ENCODE results near the gene TNFRSF12A.

The TNFRSF12A gene

GRCh38 chr16:3012828-3013420 lies 7.2 kb upstream of the TNFRSF12A start, which contains the start of gene CLDN9:
CLDN9 (plus strand) TSS chr16:3012923; CDS start chr16:3013363, 440 bp downstream.
- no peak for DNase-seq (ENCODE audit: low spot score)

DNA sequence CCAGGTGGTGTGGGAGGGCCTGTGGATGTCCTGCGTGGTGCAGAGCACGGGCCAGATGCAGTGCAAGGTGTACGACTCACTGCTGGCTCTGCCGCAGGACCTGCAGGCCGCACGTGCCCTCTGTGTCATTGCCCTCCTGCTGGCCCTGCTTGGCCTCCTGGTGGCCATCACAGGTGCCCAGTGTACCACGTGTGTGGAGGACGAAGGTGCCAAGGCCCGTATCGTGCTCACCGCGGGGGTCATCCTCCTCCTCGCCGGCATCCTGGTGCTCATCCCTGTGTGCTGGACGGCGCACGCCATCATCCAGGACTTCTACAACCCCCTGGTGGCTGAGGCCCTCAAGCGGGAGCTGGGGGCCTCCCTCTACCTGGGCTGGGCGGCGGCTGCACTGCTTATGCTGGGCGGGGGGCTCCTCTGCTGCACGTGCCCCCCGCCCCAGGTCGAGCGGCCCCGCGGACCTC lies 6.6 kb upstream of the TNFRSF12A start:
- DNase-seq (ENCODE audit: low spot score): no peak

DNA sequence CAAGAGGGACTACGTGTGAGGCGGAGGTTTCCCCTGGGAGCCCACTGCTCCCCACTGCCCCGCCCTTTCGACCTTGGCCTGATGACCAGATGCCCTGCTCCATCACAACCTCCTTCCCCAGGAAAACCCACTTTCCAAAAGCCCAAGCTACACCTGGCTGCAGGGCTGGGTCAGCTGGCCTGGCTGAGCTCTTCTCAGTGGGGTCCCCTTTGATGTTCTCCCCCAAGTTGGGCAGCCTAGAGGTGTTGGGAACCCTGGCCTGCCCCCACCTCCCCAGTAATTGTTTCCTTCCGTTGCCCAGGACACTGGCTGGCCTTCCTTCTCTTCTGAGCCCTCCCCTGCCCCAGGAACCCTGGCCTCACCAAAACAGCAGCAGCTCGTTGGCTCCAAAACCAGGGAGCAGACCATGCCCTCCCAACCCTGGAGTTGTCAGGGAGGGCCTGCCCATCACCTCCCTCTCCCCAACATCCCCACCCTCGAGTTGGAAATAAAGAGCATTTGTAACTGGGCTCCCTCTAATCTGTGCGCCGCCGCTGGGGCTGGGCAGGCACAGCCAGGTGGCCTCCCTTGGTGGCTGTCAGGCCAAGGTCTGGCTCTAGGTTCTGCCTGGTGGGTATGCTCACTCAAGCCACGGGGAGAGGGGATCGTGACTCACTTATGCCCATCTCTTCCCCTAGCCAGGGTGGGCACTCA lies 6.0 kb upstream of the TNFRSF12A start:
- no peak for DNase-seq (ENCODE audit: low spot score)

DNA sequence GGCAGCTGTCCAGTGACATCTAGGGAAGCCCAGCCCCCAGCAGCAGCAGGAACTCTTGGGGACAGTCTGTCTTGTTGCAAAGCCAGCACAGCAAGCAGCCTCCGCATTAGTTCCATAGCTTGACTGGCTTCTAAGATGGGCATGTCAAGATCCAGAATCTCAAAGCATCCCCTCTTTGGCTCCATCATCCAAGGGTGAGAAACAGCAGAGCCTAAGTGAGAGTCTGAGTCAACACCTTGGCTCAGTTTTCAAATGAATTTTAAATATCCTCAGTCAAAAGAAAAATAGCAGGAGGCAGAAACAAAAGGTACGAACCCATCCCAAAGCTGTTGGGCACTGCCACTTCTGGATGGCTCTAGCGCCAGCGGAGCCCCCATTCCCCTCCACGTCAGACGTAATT lies 5.2 kb upstream of the TNFRSF12A start:
- no peak for DNase-seq (ENCODE audit: low spot score)

- DNase-seq (ENCODE audit: low spot score): no peak
Measured at GRCh38 chr16:3015865-3016521, 4.2 kb upstream of the TNFRSF12A start.

- DNase-seq (ENCODE audit: low spot score): no peak
Measured at GRCh38 chr16:3017344-3017743, 2.8 kb upstream of the TNFRSF12A start.

GRCh38 chr16:3017794-3018506 lies 2.2 kb upstream of the TNFRSF12A start, which contains the start of gene CLDN6:
CLDN6 (minus strand) TSS chr16:3018183; CDS start chr16:3016021, 2,162 bp downstream.
- DNase-seq (ENCODE audit: low spot score): peak; percentile 79

DNA sequence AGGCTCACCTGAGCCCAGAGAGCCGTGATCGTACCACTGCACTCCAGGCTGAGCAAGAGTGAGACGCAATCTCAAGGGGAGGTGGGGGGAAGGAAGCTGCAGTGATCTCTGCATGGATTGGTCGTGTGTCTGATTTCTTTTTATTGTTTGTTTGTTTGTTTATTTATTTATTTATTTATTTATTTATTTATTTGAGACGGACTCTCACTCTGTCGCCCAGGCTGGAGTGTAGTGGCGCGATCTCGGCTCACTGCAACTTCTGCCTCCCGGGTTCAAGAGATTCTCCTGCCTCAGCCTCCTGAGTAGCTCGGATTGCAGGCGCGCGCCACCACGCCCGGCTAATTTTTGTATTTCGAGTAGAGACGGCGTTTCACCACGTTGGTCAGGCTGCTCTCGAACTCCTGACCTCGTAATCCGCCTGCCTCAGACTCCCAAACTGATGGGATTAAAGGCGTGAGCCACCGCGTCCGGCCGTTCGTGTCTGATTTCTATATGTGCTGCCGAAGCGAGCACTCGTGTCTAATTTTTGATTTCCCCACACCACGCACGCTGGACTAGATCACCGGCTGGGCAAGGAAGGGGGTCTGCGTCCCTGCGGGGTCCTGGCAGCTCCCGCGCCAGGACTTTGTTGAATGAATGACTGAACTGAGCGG lies 448 bp upstream of the TNFRSF12A start:
- no peak for DNase-seq (ENCODE audit: low spot score)

DNA sequence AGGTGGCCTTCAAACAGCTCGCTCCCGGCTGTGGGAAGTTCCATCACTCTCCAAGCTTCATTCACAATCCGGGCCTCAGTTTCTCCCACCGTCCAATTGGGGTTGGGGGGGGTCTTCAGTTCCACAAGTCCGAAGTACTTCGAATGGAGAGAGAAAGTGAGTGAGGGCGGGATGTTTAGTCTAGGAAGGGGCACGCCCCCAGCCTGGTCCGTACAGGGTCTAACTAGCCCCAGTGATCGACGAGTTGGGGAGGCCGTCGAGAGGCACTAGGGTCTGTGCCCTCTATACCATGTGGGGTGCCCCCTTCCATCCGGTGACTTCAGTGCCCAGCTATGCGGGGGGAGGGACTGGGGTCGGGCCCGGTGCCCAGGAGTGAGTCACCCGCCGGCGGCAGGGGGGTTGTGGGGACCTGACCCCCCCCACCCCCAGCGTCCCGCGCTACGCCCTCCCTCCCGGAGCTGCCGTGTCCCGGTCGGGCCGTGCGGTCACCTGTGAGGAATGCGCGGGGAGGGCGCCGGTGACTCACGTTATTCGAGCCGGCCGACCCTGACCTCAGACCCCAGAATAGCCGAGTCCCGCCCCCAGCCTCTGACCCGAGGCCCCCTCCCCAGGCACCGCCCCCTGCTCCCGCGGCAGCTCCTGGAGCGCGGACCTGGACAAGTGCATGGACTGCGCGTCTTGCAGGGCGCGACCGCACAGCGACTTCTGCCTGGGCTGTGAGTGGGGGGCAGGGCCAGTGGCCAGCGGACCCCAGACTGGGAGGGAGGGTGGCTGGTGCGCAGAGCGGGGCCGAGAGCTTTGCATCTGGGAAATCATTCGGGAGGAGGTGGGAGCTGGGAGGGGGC lies 658 bp downstream of the TNFRSF12A start:
- DNase-seq (ENCODE audit: low spot score): no peak

DNA sequence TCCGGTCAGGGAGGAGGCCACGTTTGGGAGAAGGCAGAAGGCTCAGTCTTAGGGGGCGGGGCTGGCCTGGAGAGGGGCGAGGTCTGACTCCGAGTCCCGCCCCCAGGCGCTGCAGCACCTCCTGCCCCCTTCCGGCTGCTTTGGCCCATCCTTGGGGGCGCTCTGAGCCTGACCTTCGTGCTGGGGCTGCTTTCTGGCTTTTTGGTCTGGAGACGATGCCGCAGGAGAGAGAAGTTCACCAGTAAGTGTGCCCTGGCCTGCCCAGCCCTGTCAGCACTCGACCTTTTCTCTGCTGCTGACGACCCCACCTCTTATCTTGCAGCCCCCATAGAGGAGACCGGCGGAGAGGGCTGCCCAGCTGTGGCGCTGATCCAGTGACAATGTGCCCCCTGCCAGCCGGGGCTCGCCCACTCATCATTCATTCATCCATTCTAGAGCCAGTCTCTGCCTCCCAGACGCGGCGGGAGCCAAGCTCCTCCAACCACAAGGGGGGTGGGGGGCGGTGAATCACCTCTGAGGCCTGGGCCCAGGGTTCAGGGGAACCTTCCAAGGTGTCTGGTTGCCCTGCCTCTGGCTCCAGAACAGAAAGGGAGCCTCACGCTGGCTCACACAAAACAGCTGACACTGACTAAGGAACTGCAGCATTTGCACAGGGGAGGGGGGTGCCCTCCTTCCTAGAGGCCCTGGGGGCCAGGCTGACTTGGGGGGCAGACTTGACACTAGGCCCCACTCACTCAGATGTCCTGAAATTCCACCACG lies 1.5 kb downstream of the TNFRSF12A start:
- DNase-seq (ENCODE audit: low spot score): peak; percentile 65

DNA sequence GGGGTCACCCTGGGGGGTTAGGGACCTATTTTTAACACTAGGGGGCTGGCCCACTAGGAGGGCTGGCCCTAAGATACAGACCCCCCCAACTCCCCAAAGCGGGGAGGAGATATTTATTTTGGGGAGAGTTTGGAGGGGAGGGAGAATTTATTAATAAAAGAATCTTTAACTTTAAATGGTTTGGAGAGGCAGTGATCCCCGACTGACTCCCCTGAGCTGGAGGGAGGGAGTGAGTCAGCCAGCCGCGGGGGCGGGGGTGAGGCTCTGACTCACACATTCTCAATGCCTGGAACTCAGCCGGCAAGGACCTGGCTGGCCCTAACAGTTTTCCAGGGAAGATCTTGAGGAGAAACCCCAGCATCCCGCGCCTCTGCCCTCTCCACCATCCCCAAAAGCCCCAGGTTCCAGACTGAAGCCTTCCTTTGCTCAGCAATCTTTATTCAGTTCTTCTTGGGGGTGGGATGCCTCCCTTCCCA lies 2.1 kb downstream of the TNFRSF12A start:
- no peak for DNase-seq (ENCODE audit: low spot score)

DNA sequence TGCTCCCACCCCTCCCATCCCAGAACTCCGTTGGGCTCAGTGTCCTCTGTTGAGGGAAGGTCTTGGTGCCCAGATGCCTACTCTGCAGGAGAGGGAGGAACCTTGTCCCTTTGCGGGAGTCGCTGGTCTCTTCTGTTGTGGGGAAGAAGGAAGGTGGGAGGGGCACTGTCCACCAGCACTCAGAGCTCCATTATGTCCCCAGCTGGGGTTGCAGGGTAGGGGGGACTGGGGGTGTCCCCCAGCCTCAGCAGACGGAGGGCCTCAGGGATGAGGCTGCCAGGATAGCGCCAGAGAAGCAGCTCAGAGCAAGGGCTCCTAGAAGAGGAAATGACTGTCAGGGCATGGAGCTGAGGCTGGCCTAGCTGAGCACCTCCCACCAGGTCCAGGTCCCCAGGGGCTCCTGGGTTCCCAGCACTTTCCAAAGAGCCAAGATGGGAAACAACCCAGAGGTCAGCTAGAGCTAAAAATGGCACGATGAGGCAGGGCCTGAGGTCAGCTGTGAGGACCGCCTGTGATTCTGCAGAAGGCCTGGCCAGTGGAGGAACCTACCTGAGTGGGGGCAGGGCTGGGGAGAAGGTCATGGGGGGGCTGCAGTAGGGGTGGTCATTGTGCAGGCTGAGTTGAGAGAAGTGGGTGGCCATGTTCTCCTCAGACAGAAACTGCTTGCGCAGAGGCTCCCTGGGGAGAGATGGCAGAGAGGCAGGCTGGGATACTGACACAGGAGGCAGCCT lies 2.7 kb downstream of the TNFRSF12A start:
- no peak for DNase-seq (ENCODE audit: low spot score)

DNA sequence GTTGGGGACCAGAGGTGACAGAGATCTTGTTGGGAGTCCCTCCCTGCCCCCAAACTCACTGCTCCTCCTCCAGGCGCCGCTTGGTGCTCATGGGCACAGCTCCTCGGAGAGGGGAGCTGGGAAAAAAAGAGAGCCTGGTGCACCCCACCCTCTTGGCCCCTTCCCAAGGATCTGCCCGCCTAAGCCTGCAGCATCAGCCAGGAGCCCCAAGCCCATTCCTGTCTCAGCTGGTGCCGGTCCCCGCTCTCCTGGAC lies 3.2 kb downstream of the TNFRSF12A start:
- DNase-seq (ENCODE audit: low spot score): no peak

DNA sequence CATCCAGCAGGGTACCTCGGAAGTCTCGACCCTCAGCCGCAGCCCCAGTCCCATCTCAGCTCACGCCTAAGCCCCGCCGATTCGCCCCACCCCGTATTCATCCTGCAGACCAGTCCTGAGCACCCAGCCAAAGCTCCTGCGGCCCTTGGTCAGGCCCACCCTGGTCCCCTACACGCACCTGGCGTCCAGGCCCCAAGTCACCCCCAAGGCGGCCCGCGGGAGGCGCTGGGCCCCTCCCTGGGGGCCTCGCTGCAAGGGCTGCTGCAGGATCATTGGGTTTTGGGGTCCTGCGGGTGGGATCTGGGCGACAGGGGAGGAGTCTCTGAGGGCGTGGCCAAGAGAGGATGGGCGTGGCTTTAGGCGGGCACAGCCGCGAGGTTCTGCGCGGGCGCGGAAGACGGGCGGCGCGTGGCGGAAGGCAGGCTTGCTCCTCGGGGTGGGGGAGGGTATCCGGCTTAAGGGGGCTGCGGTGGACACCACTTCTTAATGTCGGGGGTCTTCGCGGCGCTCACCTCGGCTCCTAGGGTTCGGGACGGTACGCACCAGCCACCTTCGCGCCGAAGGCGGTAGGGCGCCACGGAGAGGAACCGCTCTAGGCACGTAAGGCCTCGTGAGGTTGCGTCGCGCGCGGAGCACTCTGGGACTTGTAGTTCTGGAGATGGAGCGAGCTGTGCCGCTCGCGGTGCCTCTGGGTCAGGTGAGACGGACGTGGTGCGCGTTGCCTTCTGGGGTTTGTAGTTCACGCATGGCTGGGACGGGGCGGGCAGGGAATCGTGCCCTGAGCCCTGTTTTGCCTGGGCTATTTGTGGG lies 3.7 kb downstream of the TNFRSF12A start, which contains the start of the genes HCFC1R1 and THOC6:
Gene HCFC1R1, minus strand, starts transcription at position 274 of the 810 bp plus-strand sequence. Its CDS starts 1 bp downstream, at position 273.
Gene THOC6, plus strand, starts transcription at position 367 of the 810 bp plus-strand sequence. Its CDS starts 292 bp downstream, at position 659.
- DNase-seq (ENCODE audit: low spot score): peak; percentile 62

GRCh38 chr16:3025032-3026002 lies 5.1 kb downstream of the TNFRSF12A start:
- no peak for DNase-seq (ENCODE audit: low spot score)

GRCh38 chr16:3026003-3026378 lies 5.8 kb downstream of the TNFRSF12A start:
- DNase-seq (ENCODE audit: low spot score): no peak
